Fibroblast of villous mesenchyme (primary cell): ENCODE results near the gene PDE2A. TPM values are rescaled to one million over a fixed set of nuclear protein-coding genes. Genes with fewer than 3 reads are reported as not detected.

ENCODE experiments used
- DNase-seq: peaks from one replicate; pipeline ENCODE4 v3.0.0-alpha.2; 2010; ENCODE audit warnings: low read depth
- H3K4me3 ChIP-seq: 2 replicates; pipeline ENCODE4 v1.5.1; 2011; ENCODE audit warnings: low read depth, mild to moderate bottlenecking, low read length
- CTCF ChIP-seq: IDR thresholded peaks from 2 replicates; pipeline ENCODE4 v1.5.1; 2012; ENCODE audit warnings: low read depth, mild to moderate bottlenecking, low read length; ENCODE audit not compliant: insufficient read depth
- total RNA-seq: library from RNA; depleted of rRNA; stranded (reverse); fragments of >200 nt; gene quantifications from 2 replicates; pipeline ENCODE4 v1.2.3, GENCODE V29; 2012

The PDE2A gene
- total RNA-seq, 1 donor, result under 0.01 TPM

GRCh38 chr11:72595292-72595684 lies 78.9 kb downstream of the PDE2A start:
- TF ChIP-seq CTCF, result no peak
- no peak overlapping the region for H3K4me3 ChIP-seq
- no peak for DNase-seq

- no peak for DNase-seq
- H3K4me3 ChIP-seq, result no peak overlapping the region
- TF ChIP-seq CTCF, result no peak
Measured at GRCh38 chr11:72594493-72595291, 79.5 kb downstream of the PDE2A start.

DNA sequence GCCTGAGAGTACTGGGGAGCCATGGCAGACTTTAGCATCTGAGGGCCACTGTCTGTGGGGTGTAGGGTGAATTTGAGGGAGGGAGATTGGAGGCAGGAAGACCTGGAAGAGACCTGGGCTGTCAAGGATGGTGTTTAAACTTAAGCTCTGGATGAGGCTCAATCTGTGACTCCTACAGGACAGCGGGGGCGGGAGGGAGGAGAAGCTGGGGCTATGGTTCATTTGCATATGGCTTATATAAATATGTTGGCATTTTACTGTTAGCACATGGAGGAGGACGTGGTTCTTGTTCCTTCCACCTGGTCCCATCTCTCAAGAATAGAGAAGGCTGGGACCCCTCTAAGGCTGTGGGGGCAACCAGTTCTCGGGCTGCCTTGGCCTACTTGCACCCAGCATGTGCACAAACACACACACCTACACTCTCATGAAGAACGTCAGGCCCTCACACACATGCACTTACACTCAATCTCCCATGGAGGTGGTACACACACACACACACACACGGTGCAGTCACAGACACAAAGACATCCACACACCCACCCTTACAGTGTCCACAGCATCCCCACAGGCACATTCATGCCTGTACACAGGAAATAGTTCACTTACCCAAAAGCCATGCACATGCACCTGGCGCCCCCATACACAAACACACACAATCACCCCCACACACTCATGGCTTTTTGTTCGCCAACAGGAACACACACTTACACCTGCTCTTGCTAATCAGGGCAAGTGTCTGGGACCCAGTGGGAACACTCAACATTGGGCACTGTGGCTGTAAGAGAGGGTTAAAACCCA lies 81.3 kb downstream of the PDE2A start:
- H3K4me3 ChIP-seq, result no peak overlapping the region
- no peak for DNase-seq
- no peak for TF ChIP-seq CTCF

DNA sequence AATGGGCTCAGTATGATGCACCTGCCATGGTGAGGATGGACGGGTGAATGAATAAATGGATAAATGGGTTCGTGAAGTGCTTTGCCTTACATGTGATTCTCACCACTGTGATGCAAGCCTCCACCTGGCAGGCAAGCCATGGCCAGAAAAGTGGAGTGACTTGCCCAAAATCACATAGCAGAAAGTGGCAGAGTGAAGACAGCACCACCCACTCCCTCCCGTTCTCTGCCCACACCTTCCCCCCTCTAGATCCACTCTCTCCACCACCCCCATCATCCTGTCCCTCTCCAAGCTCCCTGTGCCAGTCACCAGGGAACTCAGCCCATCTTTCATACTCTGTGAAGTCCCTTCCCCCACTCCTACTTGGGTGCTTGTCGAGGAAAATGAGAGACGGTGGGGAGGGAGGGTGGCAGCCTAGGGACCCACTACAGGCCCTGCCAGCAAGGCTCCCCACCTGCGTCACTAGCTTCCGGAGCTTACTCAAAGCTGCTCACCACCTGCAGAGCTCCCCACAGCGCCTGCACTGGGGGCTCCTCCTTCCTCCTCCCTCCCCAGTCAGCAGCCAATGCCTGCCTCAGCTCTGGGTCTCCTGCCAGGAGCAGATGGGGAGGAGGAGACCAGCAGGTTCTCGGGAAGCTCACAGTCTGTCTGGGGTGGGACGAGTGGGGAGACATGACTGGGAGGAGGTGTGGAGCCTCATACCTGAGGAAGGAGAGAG lies 82.3 kb downstream of the PDE2A start:
- no peak for DNase-seq
- TF ChIP-seq CTCF, result no peak

GRCh38 chr11:72591023-72591422 lies 83.2 kb downstream of the PDE2A start:
- TF ChIP-seq CTCF, result no peak
- no peak overlapping the region for H3K4me3 ChIP-seq
- no peak for DNase-seq

More for the DNA sequence above, 82.3 kb downstream of the PDE2A start:
- H3K4me3 ChIP-seq, result no peak overlapping the region

- no peak for DNase-seq
- peak; percentile 52 for TF ChIP-seq CTCF
- H3K4me3 ChIP-seq, result peak overlapping the region; percentile 38
Measured at GRCh38 chr11:72589802-72590761, 84.1 kb downstream of the PDE2A start.
